ENCODE data around the gene PHACTR1. TPM values are rescaled to one million over a fixed set of nuclear protein-coding genes. Genes with fewer than 3 reads are reported as not detected.

Gene PHACTR1
- total and polyA plus RNA-seq, 8 donors, result 0.46 to 17.4 (median 6.4) TPM; not detected in 1

DNA sequence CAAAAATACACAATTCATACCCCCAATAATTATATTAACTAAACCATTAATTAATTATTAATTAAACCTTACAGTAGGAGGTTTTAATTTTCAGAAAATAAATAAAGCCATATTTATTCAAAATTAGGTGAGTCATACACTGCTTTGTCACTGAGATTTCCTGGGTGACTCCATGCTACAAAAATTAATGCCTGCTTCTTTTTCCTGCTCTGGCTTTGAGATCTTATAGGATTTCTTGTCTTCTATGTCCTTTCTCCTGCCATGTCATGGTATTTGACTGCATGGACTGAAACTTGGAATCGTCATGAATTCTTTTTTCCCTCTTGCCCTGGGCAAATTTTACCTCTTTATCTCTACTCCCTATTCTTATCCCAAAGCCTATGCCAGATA lies 133.2 kb downstream of the PHACTR1 start:
- WGBS, 5 donors, result 52 to 82% (median 58%) methylated on average over 1 of the region's 1 CpG
- Histone ChIP-seq H3K27me3 (no peaks in the 10 kb centered on the region), H3K27ac (no peak overlapping the region), H3K4me3 (no peak overlapping the region), H3K36me3 (no peaks in the 10 kb centered on the region), H3K4me1 (peaks cover 0 to 5% (median 0%) of the 10 kb centered on the region in 4 donors), H3K9me3 (no peaks in the 10 kb centered on the region)
- TF ChIP-seq EP300 (IDR thresholded peaks at IDR 0.05) (no peak), POLR2AphosphoS5 (IDR thresholded peaks at IDR 0.05) (no peak), POLR2A (IDR thresholded peaks at IDR 0.05) (no peak)
- TF ChIP-seq, protein P1, sequence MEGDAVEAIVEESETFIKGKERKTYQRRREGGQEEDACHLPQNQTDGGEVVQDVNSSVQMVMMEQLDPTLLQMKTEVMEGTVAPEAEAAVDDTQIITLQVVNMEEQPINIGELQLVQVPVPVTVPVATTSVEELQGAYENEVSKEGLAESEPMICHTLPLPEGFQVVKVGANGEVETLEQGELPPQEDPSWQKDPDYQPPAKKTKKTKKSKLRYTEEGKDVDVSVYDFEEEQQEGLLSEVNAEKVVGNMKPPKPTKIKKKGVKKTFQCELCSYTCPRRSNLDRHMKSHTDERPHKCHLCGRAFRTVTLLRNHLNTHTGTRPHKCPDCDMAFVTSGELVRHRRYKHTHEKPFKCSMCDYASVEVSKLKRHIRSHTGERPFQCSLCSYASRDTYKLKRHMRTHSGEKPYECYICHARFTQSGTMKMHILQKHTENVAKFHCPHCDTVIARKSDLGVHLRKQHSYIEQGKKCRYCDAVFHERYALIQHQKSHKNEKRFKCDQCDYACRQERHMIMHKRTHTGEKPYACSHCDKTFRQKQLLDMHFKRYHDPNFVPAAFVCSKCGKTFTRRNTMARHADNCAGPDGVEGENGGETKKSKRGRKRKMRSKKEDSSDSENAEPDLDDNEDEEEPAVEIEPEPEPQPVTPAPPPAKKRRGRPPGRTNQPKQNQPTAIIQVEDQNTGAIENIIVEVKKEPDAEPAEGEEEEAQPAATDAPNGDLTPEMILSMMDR (IDR thresholded peaks at IDR 0.05), result no peak
- intact Hi-C loops (cut with DNase I; ENCODE audit: low total_unique reads), result no loop called here
- no peak for DNase-seq

DNA sequence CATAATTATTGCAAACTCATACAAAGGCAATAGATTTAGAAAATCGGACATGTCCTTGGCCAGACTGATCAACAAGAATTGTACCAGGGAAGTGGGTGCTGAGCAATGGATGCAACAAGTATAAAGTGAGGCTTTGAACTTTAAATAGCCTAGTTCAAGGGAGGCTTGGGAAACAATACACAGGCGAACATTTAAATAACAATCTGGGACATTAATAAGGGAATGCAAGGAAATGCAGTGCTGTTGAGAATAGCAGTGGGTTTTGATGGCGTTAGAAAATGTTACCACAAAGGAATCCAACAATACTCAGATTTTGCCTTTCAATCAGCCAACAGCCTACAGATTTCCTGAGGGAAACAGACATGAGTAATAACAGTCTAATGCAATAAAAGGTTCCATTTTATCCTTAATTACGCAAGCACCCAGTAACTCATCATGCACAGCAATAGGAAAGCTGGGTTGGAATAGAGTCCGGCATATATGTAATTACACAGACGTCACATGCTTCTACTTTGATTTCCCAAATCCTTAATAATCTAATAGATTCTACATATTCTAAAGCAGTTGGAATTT lies 134.6 kb downstream of the PHACTR1 start:
- no peak for DNase-seq
- Histone ChIP-seq H3K4me1 (no peaks in the 10 kb centered on the region), H3K36me3 (no peaks in the 10 kb centered on the region), H3K4me3 (no peak overlapping the region), H3K27ac (no peak overlapping the region), H3K9me3 (no peaks in the 10 kb centered on the region), H3K27me3 (no peaks in the 10 kb centered on the region)
- intact Hi-C loops (cut with DNase I; ENCODE audit: low total_unique reads), result no loop called here
- 73 to 85% (median 78%) methylated on average over 6 of the region's 6 CpGs for WGBS, 5 donors
- TF ChIP-seq EP300 (IDR thresholded peaks at IDR 0.05) (no peak), POLR2AphosphoS5 (IDR thresholded peaks at IDR 0.05) (no peak), POLR2A (IDR thresholded peaks at IDR 0.05) (no peak)
- TF ChIP-seq, protein P1 (IDR thresholded peaks at IDR 0.05), result no peak

DNA sequence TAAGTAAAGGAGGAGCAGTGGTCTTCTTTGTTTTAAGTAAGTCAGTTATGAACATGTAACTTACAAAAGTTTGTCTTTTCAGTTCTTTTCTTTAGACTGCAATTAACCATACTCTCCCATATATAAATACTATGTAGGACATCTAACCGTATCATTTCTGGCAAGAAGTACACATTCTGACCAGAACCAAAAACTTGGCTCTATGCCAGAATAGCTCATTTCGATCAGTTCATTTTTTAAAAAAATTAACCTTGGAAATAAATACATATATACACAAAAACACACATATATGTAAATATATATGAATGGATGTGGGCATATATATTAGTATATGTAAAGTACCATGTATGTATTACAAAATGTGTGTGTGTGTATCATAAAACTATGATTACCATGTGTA lies 145.0 kb downstream of the PHACTR1 start:
- H3K4me3 ChIP-seq, result no peak overlapping the region
- TF ChIP-seq EP300 (IDR thresholded peaks at IDR 0.05), result no peak
- TF ChIP-seq, protein P1 (IDR thresholded peaks at IDR 0.05), result no peak
- TF ChIP-seq POLR2AphosphoS5 (IDR thresholded peaks at IDR 0.05), result no peak
- no peak for TF ChIP-seq POLR2A (IDR thresholded peaks at IDR 0.05)
- DNase-seq, result no peak
- H3K27ac ChIP-seq, result no peak overlapping the region
- no peaks in the 10 kb centered on the region for H3K27me3 ChIP-seq
- intact Hi-C loops (cut with DNase I; ENCODE audit: low total_unique reads), result no loop called here
- H3K36me3 ChIP-seq, result no peaks in the 10 kb centered on the region
- H3K9me3 ChIP-seq, result no peaks in the 10 kb centered on the region
- no peaks in the 10 kb centered on the region for H3K4me1 ChIP-seq
- WGBS, 5 donors, result 60 to 72% (median 68%) methylated on average over 2 of the region's 2 CpGs

DNA sequence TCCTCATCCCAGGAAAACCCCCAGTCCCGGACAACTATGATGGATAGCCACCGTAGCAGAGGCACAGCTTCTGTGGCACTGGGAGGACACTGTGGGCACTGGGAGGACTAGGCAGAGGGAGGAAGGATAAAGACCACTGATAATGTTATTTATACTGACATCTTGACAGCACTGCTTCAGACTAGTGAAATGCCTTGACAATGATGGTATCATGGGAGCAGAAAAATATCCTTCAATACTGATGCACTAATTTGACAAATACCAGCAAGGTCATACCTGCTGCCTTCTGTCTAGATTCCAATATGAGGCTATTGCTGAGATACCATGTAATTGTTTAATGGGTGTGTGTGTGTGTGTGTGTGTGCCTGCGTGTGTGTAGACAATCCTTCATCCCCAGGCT lies 148.6 kb downstream of the PHACTR1 start:
- TF ChIP-seq, protein P1 (IDR thresholded peaks at IDR 0.05), result no peak
- TF ChIP-seq EP300 (IDR thresholded peaks at IDR 0.05), result no peak
- no peak for TF ChIP-seq POLR2AphosphoS5 (IDR thresholded peaks at IDR 0.05)
- no peak for TF ChIP-seq POLR2A (IDR thresholded peaks at IDR 0.05)
- intact Hi-C loops (cut with DNase I; ENCODE audit: low total_unique reads), result no loop called here
- no peak for DNase-seq
- Histone ChIP-seq H3K36me3 (no peaks in the 10 kb centered on the region), H3K27me3 (peaks cover 0 to 10% (median 0%) of the 10 kb centered on the region in 3 donors), H3K27ac (no peak overlapping the region), H3K4me3 (no peak overlapping the region), H3K9me3 (no peaks in the 10 kb centered on the region), H3K4me1 (no peaks in the 10 kb centered on the region)
- WGBS, 5 donors, result 56 to 74% (median 59%) methylated on average over 3 of the region's 3 CpGs

Data from stomach (tissue), 9 donors.